Large intestine (tissue), 3 donors: Measurements from ENCODE around the gene JAGN1. TPM values are rescaled to one million over a fixed set of nuclear protein-coding genes. Genes with fewer than 3 reads are reported as not detected.
"Not testable (repeated sequence)": the region's sequence is repeated elsewhere in the genome, so short reads cannot be mapped to it uniquely, and the experiment has no call there.

Experiments used
- DNase-seq, 2 donors: peaks; one replicate each; pipeline versions ENCODE4 v3.0.0 to v3.0.0-alpha.2; 2013
- H3K27ac ChIP-seq: one replicate; pipeline ENCODE4 v1.5.1; 2013; ENCODE audit warnings: low read length
- H3K27me3 ChIP-seq: 2 replicates; pipeline ENCODE4 v1.6.1; 2013; ENCODE audit warnings: low read length; ENCODE audit not compliant: control insufficient read depth, insufficient read depth
- H3K36me3 ChIP-seq: 2 replicates; pipeline ENCODE4 v1.6.1; 2013; ENCODE audit warnings: low read length; ENCODE audit not compliant: control insufficient read depth, insufficient read depth
- H3K4me1 ChIP-seq: one replicate; pipeline ENCODE4 v1.6.1; 2013; ENCODE audit warnings: low read length; ENCODE audit not compliant: control insufficient read depth, insufficient read depth
- H3K4me3 ChIP-seq: one replicate; pipeline ENCODE4 v1.5.1; 2013; ENCODE audit warnings: low read length
- H3K9me3 ChIP-seq: one replicate; pipeline ENCODE4 v1.6.1; 2013; ENCODE audit warnings: mild to moderate bottlenecking, low read depth, low read length, moderate library complexity; ENCODE audit not compliant: control insufficient read depth
- WGBS: methylation state at CpG from one replicate; pipeline ENCODE4 v1.1.5; 2013; ENCODE audit warnings: low lambda C conversion rate; ENCODE audit not compliant: insufficient coverage; 5-methylcytosine and 5-hydroxymethylcytosine counted together
- polyA plus RNA-seq: library from polyadenylated mRNA; unstranded; fragments of 120-200 nt; gene quantifications from one replicate; pipeline ENCODE4 v1.2.1, GENCODE V29; 2013

The JAGN1 gene
- polyA plus RNA-seq, 1 donor = 49.5 TPM

- 56% methylated on average over 4 of the region's 4 CpGs for WGBS
- Histone ChIP-seq H3K36me3 (peaks cover 24% of the 10 kb centered on the region), H3K27me3 (no peaks in the 10 kb centered on the region), H3K4me1 (peaks cover 15% of the 10 kb centered on the region), H3K27ac (no peak overlapping the region), H3K4me3 (peak overlapping the region; percentile 82), H3K9me3 (no peaks in the 10 kb centered on the region)
- no peak for DNase-seq
These were observed 44.6 kb downstream of the JAGN1 start for GRCh38 chr3:9934993-9935392.

- H3K27ac ChIP-seq = no peak overlapping the region
- no peaks in the 10 kb centered on the region for H3K27me3 ChIP-seq
- H3K36me3 ChIP-seq = peaks cover 19% of the 10 kb centered on the region
- H3K9me3 ChIP-seq = no peaks in the 10 kb centered on the region
- no CpG with 5 or more reads among the region's 5 CpGs for WGBS
- no peak overlapping the region for H3K4me3 ChIP-seq
- no peak for DNase-seq
- peaks cover 15% of the 10 kb centered on the region for H3K4me1 ChIP-seq
These were observed 45.6 kb downstream of the JAGN1 start for GRCh38 chr3:9935966-9936510.

DNA sequence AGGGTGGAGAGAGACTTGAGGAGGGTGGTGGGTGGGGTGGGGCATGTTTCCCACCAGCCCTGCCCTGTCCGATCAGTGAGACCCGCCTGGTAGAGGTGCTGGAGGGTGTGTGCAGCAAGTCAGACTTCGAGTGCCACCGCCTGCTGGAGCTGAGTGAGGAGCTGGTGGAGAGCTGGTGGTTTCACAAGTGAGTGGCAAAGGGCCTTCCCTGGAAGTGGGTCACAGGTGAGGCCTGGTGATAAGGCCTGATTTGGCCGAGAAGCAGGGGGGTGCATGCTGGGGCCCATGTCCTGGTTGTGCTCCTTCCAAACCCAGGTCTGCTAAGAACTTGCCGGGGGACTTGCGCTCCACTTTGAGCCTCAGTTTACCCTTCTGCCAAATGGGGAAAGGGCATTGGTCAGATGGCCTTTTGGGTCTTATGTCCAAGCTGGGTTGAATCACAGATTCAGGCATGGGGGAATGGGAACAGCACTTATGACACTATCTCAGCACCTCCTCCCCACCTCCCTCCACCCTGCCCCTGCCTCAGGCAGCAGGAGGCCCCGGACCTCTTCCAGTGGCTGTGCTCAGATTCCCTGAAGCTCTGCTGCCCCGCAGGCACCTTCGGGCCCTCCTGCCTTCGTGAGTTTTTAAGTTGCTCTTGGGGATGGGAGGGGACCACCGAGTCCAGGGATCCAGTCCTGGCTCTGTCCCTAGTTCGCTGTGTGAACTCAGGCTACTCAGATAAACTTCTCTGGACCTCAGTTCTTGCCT is 47.3 kb downstream of the JAGN1 start:
- WGBS = no CpG with 5 or more reads among the region's 13 CpGs
- no peaks in the 10 kb centered on the region for H3K9me3 ChIP-seq
- no peak for DNase-seq
- no peaks in the 10 kb centered on the region for H3K27me3 ChIP-seq
- no peak overlapping the region for H3K4me3 ChIP-seq
- no peak overlapping the region for H3K27ac ChIP-seq
- H3K4me1 ChIP-seq = peaks cover 15% of the 10 kb centered on the region
- H3K36me3 ChIP-seq = peaks cover 26% of the 10 kb centered on the region

DNA sequence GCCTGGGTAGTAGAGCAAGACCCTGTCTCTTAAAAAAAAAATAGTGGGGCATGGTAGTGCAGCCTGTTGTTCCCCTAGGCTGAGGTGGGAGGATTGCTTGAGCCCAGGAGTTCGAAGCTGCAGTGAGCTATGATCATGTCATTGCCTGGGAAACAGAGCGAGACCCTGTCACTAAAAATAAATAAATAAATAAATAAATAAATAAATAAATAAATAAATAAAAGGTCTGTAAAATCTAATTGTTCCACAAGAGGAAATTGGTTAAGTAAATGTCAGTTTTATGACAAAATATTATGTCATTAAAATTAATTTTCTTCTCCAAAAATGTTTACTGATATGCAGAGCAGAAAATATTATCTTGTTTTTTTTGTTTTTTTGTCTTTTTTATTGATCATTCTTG is 48.6 kb downstream of the JAGN1 start:
- Histone ChIP-seq H3K36me3 (peaks cover 32% of the 10 kb centered on the region), H3K4me1 (peaks cover 15% of the 10 kb centered on the region), H3K9me3 (no peaks in the 10 kb centered on the region), H3K4me3 (no peak overlapping the region), H3K27me3 (no peaks in the 10 kb centered on the region), H3K27ac (no peak overlapping the region)
- DNase-seq = no peak
- no CpG with 5 or more reads among the region's 2 CpGs for WGBS

- not testable (repeated sequence) for H3K27ac ChIP-seq, H3K4me1 ChIP-seq, DNase-seq, H3K27me3 ChIP-seq, H3K4me3 ChIP-seq, H3K9me3 ChIP-seq
- H3K36me3 ChIP-seq = peaks cover 39% of the 10 kb centered on the region
- no CpG with 5 or more reads among the region's 32 CpGs for WGBS
These were observed 49.5 kb downstream of the JAGN1 start for GRCh38 chr3:9939906-9940305.

- WGBS = no CpG with 5 or more reads among the region's 10 CpGs
- Histone ChIP-seq H3K9me3 (no peaks in the 10 kb centered on the region), H3K27ac (no peak overlapping the region), H3K4me1 (no peaks in the 10 kb centered on the region), H3K4me3 (no peak overlapping the region), H3K36me3 (peaks cover 39% of the 10 kb centered on the region), H3K27me3 (no peaks in the 10 kb centered on the region)
- no peak for DNase-seq
These were observed 50.3 kb downstream of the JAGN1 start for GRCh38 chr3:9940746-9941145.

GRCh38 chr3:9942164-9942563 is 51.8 kb downstream of the JAGN1 start:
- no peaks in the 10 kb centered on the region for H3K27me3 ChIP-seq
- H3K27ac ChIP-seq = no peak overlapping the region
- H3K36me3 ChIP-seq = peaks cover 37% of the 10 kb centered on the region
- DNase-seq = no peak
- H3K4me1 ChIP-seq = peaks cover 5% of the 10 kb centered on the region
- peaks cover under 1% of the 10 kb centered on the region for H3K9me3 ChIP-seq
- no peak overlapping the region for H3K4me3 ChIP-seq
- WGBS = no CpG with 5 or more reads among the region's 4 CpGs

- H3K27ac ChIP-seq = no peak overlapping the region
- H3K4me3 ChIP-seq = no peak overlapping the region
- no peak for DNase-seq
- no peaks in the 10 kb centered on the region for H3K27me3 ChIP-seq
- peaks cover 6% of the 10 kb centered on the region for H3K9me3 ChIP-seq
- H3K36me3 ChIP-seq = peaks cover 27% of the 10 kb centered on the region
- peaks cover 5% of the 10 kb centered on the region for H3K4me1 ChIP-seq
- WGBS = no CpG with 5 or more reads among the region's 11 CpGs
These were observed 52.7 kb downstream of the JAGN1 start for GRCh38 chr3:9942934-9943690.

Other genes starting within 250 kb of the JAGN1 start
- gene MTMR14, start 241.1 kb upstream of the JAGN1 start, polyA plus RNA-seq = 28.5 TPM
- 0.73 TPM for gene CPNE9, start 186.8 kb upstream of the JAGN1 start, polyA plus RNA-seq
- 17.6 TPM for gene BRPF1, start 158.9 kb upstream of the JAGN1 start, polyA plus RNA-seq
- gene OGG1, start 140.7 kb upstream of the JAGN1 start, polyA plus RNA-seq = 114 TPM
- 36.9 TPM for gene CAMK1, start 120.7 kb upstream of the JAGN1 start, polyA plus RNA-seq
- 50.0 TPM for gene TADA3, start 98.1 kb upstream of the JAGN1 start, polyA plus RNA-seq
- 166 TPM for gene ARPC4, start 97.5 kb upstream of the JAGN1 start, polyA plus RNA-seq
- gene TTLL3, start 80.3 kb upstream of the JAGN1 start, polyA plus RNA-seq = 97.4 TPM
- 31.8 TPM for gene RPUSD3, start 46.6 kb upstream of the JAGN1 start, polyA plus RNA-seq
- 35.6 TPM for gene CIDEC, start 10.4 kb upstream of the JAGN1 start, polyA plus RNA-seq
- 60.9 TPM for gene IL17RE, start 12.2 kb downstream of the JAGN1 start, polyA plus RNA-seq
- gene IL17RC, start 26.5 kb downstream of the JAGN1 start, polyA plus RNA-seq = 36.3 TPM
- 64.8 TPM for gene CRELD1, start 43.2 kb downstream of the JAGN1 start, polyA plus RNA-seq
- 1.8 TPM for gene PRRT3, start 61.8 kb downstream of the JAGN1 start, polyA plus RNA-seq
- gene EMC3, start 96.2 kb downstream of the JAGN1 start, polyA plus RNA-seq = 65.2 TPM
- 14.5 TPM for gene FANCD2, start 135.8 kb downstream of the JAGN1 start, polyA plus RNA-seq
- gene FANCD2OS, start 217.6 kb downstream of the JAGN1 start, polyA plus RNA-seq = not detected
- gene BRK1, start 225.1 kb downstream of the JAGN1 start, polyA plus RNA-seq = 172 TPM